ENCODE results near the gene EPB41L4B.

GRCh38 chr9:109141375-109141774, 179.5 kb downstream of the EPB41L4B start:
- TF ChIP-seq CTCF (conservative IDR thresholded peaks at IDR 0.05; ENCODE audit: low read length), result no peak
- TF ChIP-seq EZH2phosphoT487 (IDR thresholded peaks at IDR 0.05; ENCODE audit: borderline replicate concordance), result no peak
